SK-N-SH treated with all-trans-retinoic acid at 6 μM for 48 hours (cell line): ENCODE results near the gene USP49.

Experiments used
- ATAC-seq: fragments of 200-7000 bp; cut with Tn5 transposase; 3 replicates; pipeline ENCODE4 v1.9.1; 2020; ENCODE audit warnings: mild to moderate bottlenecking, moderate library complexity
- ARNTL ChIP-seq: fragments of 450-650 bp; formaldehyde crosslinking; IDR thresholded peaks from 2 replicates; pipeline ENCODE4 v1.5.0; 2020; ENCODE audit warnings: low read depth, mild to moderate bottlenecking, moderate library complexity, borderline replicate concordance
- BACH2 ChIP-seq: fragments of 250-450 bp; sonication (Bioruptor Pico); IDR thresholded peaks from 2 replicates; pipeline ENCODE4 v1.9.0; 2021; ENCODE audit warnings: mild to moderate bottlenecking, borderline replicate concordance
- CSDC2 ChIP-seq: fragments of 250-450 bp; sonication (Bioruptor Pico); IDR thresholded peaks from 2 replicates; pipeline ENCODE4 v1.5.0; 2020; ENCODE audit warnings: mild to moderate bottlenecking, moderate library complexity
- ESRRG ChIP-seq: fragments of 250-450 bp; sonication (Bioruptor Pico); IDR thresholded peaks from 2 replicates; pipeline ENCODE4 v1.6.1; 2021; ENCODE audit warnings: mild to moderate bottlenecking
- ISL1 ChIP-seq: fragments of 250-450 bp; sonication (Bioruptor Pico); IDR thresholded peaks from 2 replicates; pipeline ENCODE4 v2.1.2; 2022; ENCODE audit warnings: mild to moderate bottlenecking, moderate library complexity
- OSR1 ChIP-seq: fragments of 250-450 bp; sonication (Bioruptor Pico); IDR thresholded peaks from 2 replicates; pipeline ENCODE4 v1.8.0; 2022; ENCODE audit warnings: moderate library complexity, mild to moderate bottlenecking, inconsistent platforms
- PPARA ChIP-seq: fragments of 250-450 bp; sonication (Bioruptor Pico); IDR thresholded peaks from 2 replicates; pipeline ENCODE4 v1.5.0; 2020; ENCODE audit warnings: mild to moderate bottlenecking, borderline replicate concordance
- RARB ChIP-seq: fragments of 250-450 bp; sonication (Bioruptor Pico); IDR thresholded peaks from 2 replicates; pipeline ENCODE4 v1.8.0; 2021; ENCODE audit warnings: mild to moderate bottlenecking, moderate library complexity
- TCF4 ChIP-seq: fragments of 250-450 bp; sonication (Bioruptor Pico); IDR thresholded peaks from 2 replicates; pipeline ENCODE4 v1.8.0; 2021; ENCODE audit warnings: mild to moderate bottlenecking, moderate library complexity, borderline replicate concordance
- TOX ChIP-seq: fragments of 250-450 bp; sonication (Bioruptor Pico); IDR thresholded peaks from 2 replicates; pipeline ENCODE4 v1.8.0; 2021; ENCODE audit warnings: mild to moderate bottlenecking, moderate library complexity, borderline replicate concordance
- ZC3H10 ChIP-seq: fragments of 250-450 bp; sonication (Bioruptor Pico); IDR thresholded peaks from 2 replicates; pipeline ENCODE4 v1.5.1; 2021; ENCODE audit warnings: mild to moderate bottlenecking, moderate library complexity
- ZFP3 ChIP-seq: fragments of 250-450 bp; sonication (Bioruptor Pico); IDR thresholded peaks from 2 replicates; pipeline ENCODE4 v1.5.0; 2020; ENCODE audit warnings: mild to moderate bottlenecking, moderate library complexity
- ZFP30 ChIP-seq: fragments of 450-650 bp; formaldehyde crosslinking; IDR thresholded peaks from 2 replicates; pipeline ENCODE4 v1.5.0; 2022; ENCODE audit warnings: mild to moderate bottlenecking, moderate library complexity
- ZNF565 ChIP-seq: fragments of 450-650 bp; formaldehyde crosslinking; conservative IDR thresholded peaks from 2 replicates; pipeline ENCODE4 v1.5.0; 2020; ENCODE audit warnings: low read depth, mild to moderate bottlenecking, moderate library complexity
- ZNF70 ChIP-seq: fragments of 450-650 bp; formaldehyde crosslinking; IDR thresholded peaks from 2 replicates; pipeline ENCODE4 v1.5.0; 2020; ENCODE audit warnings: mild to moderate bottlenecking, moderate library complexity
- ZNF8 ChIP-seq: fragments of 450-650 bp; formaldehyde crosslinking; IDR thresholded peaks from 2 replicates; pipeline ENCODE4 v1.5.0; 2020; ENCODE audit warnings: mild to moderate bottlenecking, moderate library complexity
- TF ChIP-seq, protein P1 (sequence below): fragments of 250-450 bp; sonication (Bioruptor Pico); IDR thresholded peaks from 2 replicates; pipeline ENCODE4 v1.5.0; 2020; ENCODE audit warnings: mild to moderate bottlenecking, moderate library complexity
- TF ChIP-seq, protein P2 (sequence below): fragments of 250-450 bp; sonication (Bioruptor Pico); IDR thresholded peaks from 2 replicates; pipeline ENCODE4 v1.8.0; 2020; ENCODE audit warnings: mild to moderate bottlenecking, moderate library complexity, borderline replicate concordance
- TF ChIP-seq, protein P3 (sequence below): fragments of 250-450 bp; sonication (Bioruptor Pico); IDR thresholded peaks from 2 replicates; pipeline ENCODE4 v1.8.0; 2021; ENCODE audit warnings: low read depth, mild to moderate bottlenecking, moderate library complexity, borderline replicate concordance
- TF ChIP-seq, protein P4 (sequence below): fragments of 250-450 bp; sonication (Bioruptor Pico); IDR thresholded peaks from 2 replicates; pipeline ENCODE4 v1.5.1; 2020; ENCODE audit warnings: low read depth, mild to moderate bottlenecking, moderate library complexity
- TF ChIP-seq, protein P5 (sequence below): fragments of 250-450 bp; sonication (Bioruptor Pico); IDR thresholded peaks from 2 replicates; pipeline ENCODE4 v1.5.1; 2021; ENCODE audit warnings: mild to moderate bottlenecking, moderate library complexity

Gene USP49

DNA sequence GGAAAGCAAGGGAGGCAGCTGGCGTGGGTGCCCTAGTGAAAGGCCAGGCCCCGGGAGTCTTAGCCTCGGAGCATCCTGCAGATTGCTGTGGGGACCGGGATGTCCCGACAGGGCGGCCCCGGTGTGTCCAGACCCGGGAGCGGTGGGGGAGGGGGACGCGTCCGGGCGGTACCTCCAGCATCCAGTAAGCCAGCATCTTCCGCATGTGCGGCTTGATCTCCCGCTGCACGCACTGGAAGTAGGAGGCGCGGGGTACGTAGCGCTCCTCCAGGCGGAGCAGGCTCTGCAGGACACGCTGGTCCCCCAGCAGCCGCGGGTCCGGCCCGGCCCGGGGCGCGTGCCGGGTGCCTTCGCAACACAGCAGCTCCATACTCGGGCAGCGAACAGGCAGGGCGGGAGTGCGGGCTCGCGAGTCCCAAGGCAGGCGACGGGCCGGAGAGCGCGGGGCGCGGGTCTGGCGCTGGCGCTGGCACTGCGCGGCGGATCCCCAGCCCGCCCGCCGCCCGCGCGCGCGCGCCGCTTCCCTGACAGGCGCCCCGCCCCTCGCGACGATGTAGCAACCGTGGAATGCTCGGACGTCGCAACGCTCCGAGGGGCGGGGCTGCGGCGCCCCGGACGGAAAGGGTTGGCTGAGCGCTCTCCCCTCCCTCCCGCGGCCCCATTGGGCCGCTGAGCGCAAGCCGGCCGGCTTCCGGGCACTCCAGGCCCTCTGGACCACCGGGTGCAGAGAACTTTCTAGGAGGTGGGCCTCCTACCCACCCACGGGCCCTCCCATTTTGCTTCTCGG lies 46.3 kb upstream of the USP49 start, which contains the start of gene CCND3:
CCND3 (minus strand) TSS at position 529 of the 787 bp plus-strand sequence; CDS start at position 370, 159 bp downstream.
- TF ChIP-seq BACH2 (CRISPR knock-in tag): no peak
- TF ChIP-seq, protein P1, sequence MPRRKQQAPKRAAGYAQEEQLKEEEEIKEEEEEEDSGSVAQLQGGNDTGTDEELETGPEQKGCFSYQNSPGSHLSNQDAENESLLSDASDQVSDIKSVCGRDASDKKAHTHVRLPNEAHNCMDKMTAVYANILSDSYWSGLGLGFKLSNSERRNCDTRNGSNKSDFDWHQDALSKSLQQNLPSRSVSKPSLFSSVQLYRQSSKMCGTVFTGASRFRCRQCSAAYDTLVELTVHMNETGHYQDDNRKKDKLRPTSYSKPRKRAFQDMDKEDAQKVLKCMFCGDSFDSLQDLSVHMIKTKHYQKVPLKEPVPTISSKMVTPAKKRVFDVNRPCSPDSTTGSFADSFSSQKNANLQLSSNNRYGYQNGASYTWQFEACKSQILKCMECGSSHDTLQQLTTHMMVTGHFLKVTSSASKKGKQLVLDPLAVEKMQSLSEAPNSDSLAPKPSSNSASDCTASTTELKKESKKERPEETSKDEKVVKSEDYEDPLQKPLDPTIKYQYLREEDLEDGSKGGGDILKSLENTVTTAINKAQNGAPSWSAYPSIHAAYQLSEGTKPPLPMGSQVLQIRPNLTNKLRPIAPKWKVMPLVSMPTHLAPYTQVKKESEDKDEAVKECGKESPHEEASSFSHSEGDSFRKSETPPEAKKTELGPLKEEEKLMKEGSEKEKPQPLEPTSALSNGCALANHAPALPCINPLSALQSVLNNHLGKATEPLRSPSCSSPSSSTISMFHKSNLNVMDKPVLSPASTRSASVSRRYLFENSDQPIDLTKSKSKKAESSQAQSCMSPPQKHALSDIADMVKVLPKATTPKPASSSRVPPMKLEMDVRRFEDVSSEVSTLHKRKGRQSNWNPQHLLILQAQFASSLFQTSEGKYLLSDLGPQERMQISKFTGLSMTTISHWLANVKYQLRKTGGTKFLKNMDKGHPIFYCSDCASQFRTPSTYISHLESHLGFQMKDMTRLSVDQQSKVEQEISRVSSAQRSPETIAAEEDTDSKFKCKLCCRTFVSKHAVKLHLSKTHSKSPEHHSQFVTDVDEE (CRISPR knock-in tag): no peak
- TF ChIP-seq ZNF565: no peak
- TF ChIP-seq ESRRG: no peak
- TF ChIP-seq ZC3H10 (CRISPR knock-in tag): no peak
- TF ChIP-seq, protein P2, sequence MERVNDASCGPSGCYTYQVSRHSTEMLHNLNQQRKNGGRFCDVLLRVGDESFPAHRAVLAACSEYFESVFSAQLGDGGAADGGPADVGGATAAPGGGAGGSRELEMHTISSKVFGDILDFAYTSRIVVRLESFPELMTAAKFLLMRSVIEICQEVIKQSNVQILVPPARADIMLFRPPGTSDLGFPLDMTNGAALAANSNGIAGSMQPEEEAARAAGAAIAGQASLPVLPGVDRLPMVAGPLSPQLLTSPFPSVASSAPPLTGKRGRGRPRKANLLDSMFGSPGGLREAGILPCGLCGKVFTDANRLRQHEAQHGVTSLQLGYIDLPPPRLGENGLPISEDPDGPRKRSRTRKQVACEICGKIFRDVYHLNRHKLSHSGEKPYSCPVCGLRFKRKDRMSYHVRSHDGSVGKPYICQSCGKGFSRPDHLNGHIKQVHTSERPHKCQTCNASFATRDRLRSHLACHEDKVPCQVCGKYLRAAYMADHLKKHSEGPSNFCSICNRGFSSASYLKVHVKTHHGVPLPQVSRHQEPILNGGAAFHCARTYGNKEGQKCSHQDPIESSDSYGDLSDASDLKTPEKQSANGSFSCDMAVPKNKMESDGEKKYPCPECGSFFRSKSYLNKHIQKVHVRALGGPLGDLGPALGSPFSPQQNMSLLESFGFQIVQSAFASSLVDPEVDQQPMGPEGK (CRISPR knock-in tag): no peak
- TF ChIP-seq TCF4 (CRISPR knock-in tag): no peak
- TF ChIP-seq CSDC2 (CRISPR knock-in tag): no peak
- no peak for TF ChIP-seq ZNF8 (CRISPR knock-in tag)
- TF ChIP-seq TOX (CRISPR knock-in tag): no peak
- TF ChIP-seq, protein P3, sequence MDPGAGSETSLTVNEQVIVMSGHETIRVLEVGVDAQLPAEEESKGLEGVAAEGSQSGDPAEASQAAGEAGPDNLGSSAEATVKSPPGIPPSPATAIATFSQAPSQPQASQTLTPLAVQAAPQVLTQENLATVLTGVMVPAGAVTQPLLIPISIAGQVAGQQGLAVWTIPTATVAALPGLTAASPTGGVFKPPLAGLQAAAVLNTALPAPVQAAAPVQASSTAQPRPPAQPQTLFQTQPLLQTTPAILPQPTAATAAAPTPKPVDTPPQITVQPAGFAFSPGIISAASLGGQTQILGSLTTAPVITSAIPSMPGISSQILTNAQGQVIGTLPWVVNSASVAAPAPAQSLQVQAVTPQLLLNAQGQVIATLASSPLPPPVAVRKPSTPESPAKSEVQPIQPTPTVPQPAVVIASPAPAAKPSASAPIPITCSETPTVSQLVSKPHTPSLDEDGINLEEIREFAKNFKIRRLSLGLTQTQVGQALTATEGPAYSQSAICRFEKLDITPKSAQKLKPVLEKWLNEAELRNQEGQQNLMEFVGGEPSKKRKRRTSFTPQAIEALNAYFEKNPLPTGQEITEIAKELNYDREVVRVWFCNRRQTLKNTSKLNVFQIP (CRISPR knock-in tag): no peak
- TF ChIP-seq ZFP30: no peak
- ATAC-seq: peak; percentile 93

DNA sequence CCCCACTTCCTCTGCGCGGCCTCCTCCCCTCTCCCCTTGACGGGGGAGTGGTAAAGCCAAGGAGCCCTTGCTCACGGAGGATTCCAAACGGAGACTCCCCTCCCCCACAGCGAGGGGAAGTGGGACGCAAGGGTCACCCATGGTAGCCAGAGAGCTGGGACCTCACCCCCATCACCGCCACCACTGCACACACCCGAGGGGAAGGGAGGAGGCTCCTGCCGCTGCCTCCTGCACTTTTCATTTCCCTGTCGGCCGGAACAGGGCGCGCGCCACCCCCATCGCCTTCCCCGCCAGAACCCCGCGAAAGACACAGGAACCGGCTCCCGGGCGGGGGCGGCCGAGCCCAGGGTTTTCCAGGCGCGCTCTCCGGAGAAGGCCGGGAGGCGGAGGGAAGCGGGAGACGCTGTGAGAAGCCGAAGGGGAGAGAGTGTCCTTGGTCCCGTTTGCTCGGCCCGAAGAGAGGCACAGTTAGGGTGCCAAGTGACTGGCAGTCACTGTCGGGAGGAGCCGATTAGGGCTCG lies 45.6 kb upstream of the USP49 start:
- ATAC-seq: peak; percentile 29
- TF ChIP-seq CSDC2 (CRISPR knock-in tag): no peak
- no peak for TF ChIP-seq ISL1 (CRISPR knock-in tag)
- TF ChIP-seq, protein P1 (CRISPR knock-in tag): no peak
- no peak for TF ChIP-seq ZNF8 (CRISPR knock-in tag)
- no peak for TF ChIP-seq TOX (CRISPR knock-in tag)
- TF ChIP-seq OSR1 (CRISPR knock-in tag): no peak
- no peak for TF ChIP-seq ZC3H10 (CRISPR knock-in tag)
- TF ChIP-seq RARB: no peak
- TF ChIP-seq ZNF70 (CRISPR knock-in tag): no peak
- TF ChIP-seq, protein P3 (CRISPR knock-in tag): no peak
- TF ChIP-seq, protein P2 (CRISPR knock-in tag): no peak
- TF ChIP-seq PPARA: no peak
- TF ChIP-seq ARNTL: no peak
- no peak for TF ChIP-seq ZFP30
- no peak for TF ChIP-seq TCF4 (CRISPR knock-in tag)
- TF ChIP-seq, protein P4, sequence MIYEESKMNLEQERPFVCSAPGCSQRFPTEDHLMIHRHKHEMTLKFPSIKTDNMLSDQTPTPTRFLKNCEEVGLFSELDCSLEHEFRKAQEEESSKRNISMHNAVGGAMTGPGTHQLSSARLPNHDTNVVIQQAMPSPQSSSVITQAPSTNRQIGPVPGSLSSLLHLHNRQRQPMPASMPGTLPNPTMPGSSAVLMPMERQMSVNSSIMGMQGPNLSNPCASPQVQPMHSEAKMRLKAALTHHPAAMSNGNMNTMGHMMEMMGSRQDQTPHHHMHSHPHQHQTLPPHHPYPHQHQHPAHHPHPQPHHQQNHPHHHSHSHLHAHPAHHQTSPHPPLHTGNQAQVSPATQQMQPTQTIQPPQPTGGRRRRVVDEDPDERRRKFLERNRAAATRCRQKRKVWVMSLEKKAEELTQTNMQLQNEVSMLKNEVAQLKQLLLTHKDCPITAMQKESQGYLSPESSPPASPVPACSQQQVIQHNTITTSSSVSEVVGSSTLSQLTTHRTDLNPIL (CRISPR knock-in tag): no peak
- TF ChIP-seq, protein P5, sequence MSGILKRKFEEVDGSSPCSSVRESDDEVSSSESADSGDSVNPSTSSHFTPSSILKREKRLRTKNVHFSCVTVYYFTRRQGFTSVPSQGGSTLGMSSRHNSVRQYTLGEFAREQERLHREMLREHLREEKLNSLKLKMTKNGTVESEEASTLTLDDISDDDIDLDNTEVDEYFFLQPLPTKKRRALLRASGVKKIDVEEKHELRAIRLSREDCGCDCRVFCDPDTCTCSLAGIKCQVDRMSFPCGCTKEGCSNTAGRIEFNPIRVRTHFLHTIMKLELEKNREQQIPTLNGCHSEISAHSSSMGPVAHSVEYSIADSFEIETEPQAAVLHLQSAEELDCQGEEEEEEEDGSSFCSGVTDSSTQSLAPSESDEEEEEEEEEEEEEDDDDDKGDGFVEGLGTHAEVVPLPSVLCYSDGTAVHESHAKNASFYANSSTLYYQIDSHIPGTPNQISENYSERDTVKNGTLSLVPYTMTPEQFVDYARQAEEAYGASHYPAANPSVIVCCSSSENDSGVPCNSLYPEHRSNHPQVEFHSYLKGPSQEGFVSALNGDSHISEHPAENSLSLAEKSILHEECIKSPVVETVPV (CRISPR knock-in tag): no peak
- TF ChIP-seq ZFP3: no peak
- no peak for TF ChIP-seq ZNF565
